ENCODE measurements around the gene ENTPD3. TPM values are rescaled to one million over a fixed set of nuclear protein-coding genes. Genes with fewer than 3 reads are reported as not detected.

ENTPD3 gene
- total RNA-seq (10 to 100 TPM in 1 of 4 donors, 1 to 10 TPM in 3; 4.9 to 13.9 (median 5.9) TPM), polyA plus RNA-seq (1 to 10 TPM; 1.2 to 4.6 (median 2.5) TPM)

- no peak within 1 kb of the TSS for H3K27ac ChIP-seq
- DNase-seq = no peak
- intact Hi-C loops (cut with DNase I) = no loop called here
- TF ChIP-seq EP300 (IDR thresholded peaks at IDR 0.05) (no peak), POLR2A (IDR thresholded peaks at IDR 0.05) (no peak), CTCF (IDR thresholded peaks at IDR 0.05) (no peak), POLR2AphosphoS5 (IDR thresholded peaks at IDR 0.05) (no peak)
- peak within 1 kb of the TSS in 3 of 4 donors; percentile 18 to 37 (median 22) for H3K4me3 ChIP-seq
- H3K4me1 ChIP-seq = peaks cover 0 to 9% (median 7%) of the 10 kb centered on the region in 4 donors
- 8 to 9% methylated on average over 49 of the region's 49 CpGs for WGBS, 2 donors
- peaks cover 0 to 2% (median 0%) of the 10 kb centered on the region in 4 donors for H3K9me3 ChIP-seq
- H3K27me3 ChIP-seq = peaks cover 0 to 23% (median 0%) of the 10 kb centered on the region in 3 donors
- H3K36me3 ChIP-seq = peaks cover 0 to 3% (median 0%) of the 10 kb centered on the region in 4 donors
Observed at GRCh38 chr3:40387001-40387894, at the start of gene ENTPD3. ENTPD3 (plus strand) TSS chr3:40387184; CDS start chr3:40388058, 874 bp downstream.

- Histone ChIP-seq H3K4me3 (no peak overlapping the region), H3K36me3 (no peaks in the 10 kb centered on the region), H3K4me1 (no peaks in the 10 kb centered on the region), H3K27me3 (no peaks in the 10 kb centered on the region), H3K9me3 (no peaks in the 10 kb centered on the region), H3K27ac (no peak overlapping the region)
- DNase-seq = no peak
- intact Hi-C loops (cut with DNase I) = no loop called here
- WGBS, 2 donors = 67 to 74% methylated on average over 1 of the region's 1 CpG
- TF ChIP-seq POLR2AphosphoS5 (IDR thresholded peaks at IDR 0.05) (no peak), EP300 (IDR thresholded peaks at IDR 0.05) (no peak), POLR2A (IDR thresholded peaks at IDR 0.05) (no peak), CTCF (IDR thresholded peaks at IDR 0.05) (no peak)
Observed at GRCh38 chr3:40339871-40340270, 47.1 kb upstream of the ENTPD3 start.

GRCh38 chr3:40340541-40341170 is 46.3 kb upstream of the ENTPD3 start:
- DNase-seq = no peak
- no peaks in the 10 kb centered on the region for H3K9me3 ChIP-seq
- no peaks in the 10 kb centered on the region for H3K27me3 ChIP-seq
- H3K4me3 ChIP-seq = no peak overlapping the region
- WGBS, 2 donors = 75 to 82% methylated on average over 1 of the region's 1 CpG
- TF ChIP-seq EP300 (IDR thresholded peaks at IDR 0.05) (no peak), CTCF (IDR thresholded peaks at IDR 0.05) (no peak), POLR2AphosphoS5 (IDR thresholded peaks at IDR 0.05) (no peak), POLR2A (IDR thresholded peaks at IDR 0.05) (no peak)
- intact Hi-C loops (cut with DNase I) = no loop called here
- H3K4me1 ChIP-seq = no peaks in the 10 kb centered on the region
- H3K27ac ChIP-seq = no peak overlapping the region
- H3K36me3 ChIP-seq = no peaks in the 10 kb centered on the region

GRCh38 chr3:40341671-40342070 is 45.3 kb upstream of the ENTPD3 start:
- TF ChIP-seq EP300 (IDR thresholded peaks at IDR 0.05) = no peak
- Histone ChIP-seq H3K4me1 (no peaks in the 10 kb centered on the region), H3K4me3 (no peak overlapping the region), H3K27ac (no peak overlapping the region), H3K27me3 (no peaks in the 10 kb centered on the region), H3K36me3 (no peaks in the 10 kb centered on the region), H3K9me3 (no peaks in the 10 kb centered on the region)
- DNase-seq = no peak
- intact Hi-C loops (cut with DNase I) = no loop called here

- no peak overlapping the region for H3K4me3 ChIP-seq
- intact Hi-C loops (cut with DNase I) = no loop called here
- H3K27ac ChIP-seq = no peak overlapping the region
- H3K9me3 ChIP-seq = no peaks in the 10 kb centered on the region
- H3K36me3 ChIP-seq = no peaks in the 10 kb centered on the region
- H3K4me1 ChIP-seq = no peaks in the 10 kb centered on the region
- no peak for TF ChIP-seq POLR2AphosphoS5 (IDR thresholded peaks at IDR 0.05)
- TF ChIP-seq CTCF (IDR thresholded peaks at IDR 0.05) = no peak
- TF ChIP-seq POLR2A (IDR thresholded peaks at IDR 0.05) = no peak
- TF ChIP-seq EP300 (IDR thresholded peaks at IDR 0.05) = no peak
- DNase-seq = no peak
- no peaks in the 10 kb centered on the region for H3K27me3 ChIP-seq
Observed at GRCh38 chr3:40350529-40350928, 36.5 kb upstream of the ENTPD3 start.

Data from sigmoid colon (tissue), 7 donors.